Activated effector memory CD4-positive, alpha-beta T cell treated with anti-CD3 and anti-CD28 coated beads, Interleukin-2, amount 50 U/mL, for 16 hours (primary cell): Measurements from ENCODE around the gene GSTA1.
"Not testable (repeated sequence)": the region's sequence is repeated elsewhere in the genome, so short reads cannot be mapped to it uniquely, and the experiment has no call there.

Experiments used
- DNase-seq: peaks from one replicate; pipeline ENCODE4 v3.0.0-alpha.2; 2020

Gene GSTA1

DNA sequence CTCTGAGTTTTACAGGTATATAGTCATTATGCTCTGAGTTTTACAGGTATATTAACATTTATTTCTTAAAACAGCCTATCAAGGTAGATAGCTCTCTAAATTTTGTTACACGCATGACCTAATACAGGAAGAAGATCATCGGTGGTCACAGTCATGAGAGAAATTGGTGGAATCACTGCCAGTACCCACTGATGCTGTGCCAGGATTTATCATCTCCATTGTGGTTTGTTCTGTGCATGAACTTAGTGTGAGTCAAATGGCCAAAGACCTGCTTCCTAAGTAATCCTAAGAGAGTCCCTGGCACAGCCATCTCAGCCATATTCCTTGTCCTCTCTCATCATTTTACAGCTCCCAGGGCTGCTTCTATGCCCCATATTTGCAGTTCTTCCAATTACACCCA lies 50.5 kb downstream of the GSTA1 start:
- DNase-seq: not testable (repeated sequence)

DNA sequence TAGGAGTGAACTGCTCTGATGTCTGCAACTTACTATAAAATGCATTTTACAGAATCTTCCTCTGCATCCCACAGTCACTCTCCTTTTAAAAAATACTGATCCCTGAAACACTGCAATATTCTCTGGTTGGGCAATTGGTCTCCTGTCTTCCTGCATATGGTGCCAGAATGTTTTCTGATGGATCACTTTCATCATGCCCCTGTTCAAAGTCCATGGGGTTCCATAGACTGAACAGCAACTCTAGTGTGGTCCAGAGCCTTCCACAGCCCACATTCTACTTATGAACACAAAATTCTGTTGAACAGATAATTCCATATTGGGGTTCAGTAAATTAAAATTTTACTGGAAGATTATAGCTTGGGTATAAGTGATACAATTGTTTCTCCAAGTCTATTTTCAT lies 51.3 kb downstream of the GSTA1 start:
- no peak for DNase-seq

DNA sequence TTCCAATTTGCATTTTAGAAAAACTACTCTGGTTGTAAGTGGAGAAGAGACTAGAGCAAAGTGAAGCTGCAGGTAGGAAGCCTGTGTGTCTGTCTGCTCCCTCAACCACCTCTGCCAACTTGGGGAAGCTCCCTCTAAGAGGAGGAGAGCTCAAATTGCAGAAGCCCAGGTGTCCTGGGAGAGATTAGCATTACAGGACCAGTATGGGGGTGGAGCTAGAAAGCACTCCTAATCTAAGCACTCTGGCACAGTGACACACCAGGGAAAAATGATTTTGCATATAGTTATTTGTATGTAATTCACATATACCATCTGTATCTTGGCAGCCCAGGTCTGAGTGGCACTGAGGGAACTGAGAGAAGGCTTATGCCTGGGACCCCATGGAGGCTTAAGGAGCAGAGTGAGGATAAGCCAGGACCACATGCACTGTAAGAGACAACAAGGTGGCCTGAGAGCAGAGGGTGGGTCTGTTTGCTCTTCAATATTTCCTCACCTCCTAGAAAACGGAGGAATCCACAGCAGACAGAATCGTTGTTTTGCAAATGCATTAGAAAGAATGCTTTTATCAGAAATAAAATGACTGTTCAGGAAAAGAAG lies 54.0 kb downstream of the GSTA1 start:
- DNase-seq: no peak

DNA sequence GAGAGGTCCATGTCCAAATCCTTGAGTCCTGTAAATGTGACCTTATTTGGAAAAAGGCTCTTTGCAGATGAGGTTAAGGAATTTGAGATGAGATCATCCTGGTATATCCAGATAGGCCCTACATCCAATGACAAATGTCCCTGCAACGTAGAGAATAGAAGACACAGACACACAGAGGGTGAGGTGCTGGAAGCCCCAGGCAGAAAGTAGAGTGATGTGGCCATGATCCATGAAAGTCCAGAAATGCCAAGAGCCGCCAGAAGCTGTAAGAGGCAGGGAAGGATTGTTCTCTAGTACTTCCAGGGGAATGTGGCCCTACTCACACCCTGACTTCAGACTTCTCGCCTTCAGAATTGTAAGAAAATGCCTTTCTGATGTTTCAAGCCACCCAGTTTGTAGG lies 56.3 kb downstream of the GSTA1 start:
- not testable (repeated sequence) for DNase-seq

DNA sequence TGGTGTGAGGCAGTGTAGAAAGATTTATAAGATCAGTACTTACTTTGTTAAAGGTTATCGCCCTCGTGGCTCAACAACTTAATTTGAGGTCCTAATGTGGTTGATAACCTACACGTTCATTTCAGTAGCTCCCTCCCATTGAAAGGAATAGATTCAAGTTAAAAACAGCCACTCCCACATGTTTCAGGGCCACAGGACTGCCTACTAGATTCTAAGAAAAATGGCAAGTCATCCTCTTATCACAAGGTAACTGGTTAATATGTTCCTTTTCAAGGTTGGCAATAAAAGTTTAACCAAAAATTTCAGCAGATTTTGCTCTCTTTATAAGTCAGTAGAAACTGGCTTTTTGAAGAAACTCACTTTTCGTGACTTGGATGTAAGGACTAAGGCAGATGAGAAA lies 57.4 kb downstream of the GSTA1 start:
- DNase-seq: no peak

DNA sequence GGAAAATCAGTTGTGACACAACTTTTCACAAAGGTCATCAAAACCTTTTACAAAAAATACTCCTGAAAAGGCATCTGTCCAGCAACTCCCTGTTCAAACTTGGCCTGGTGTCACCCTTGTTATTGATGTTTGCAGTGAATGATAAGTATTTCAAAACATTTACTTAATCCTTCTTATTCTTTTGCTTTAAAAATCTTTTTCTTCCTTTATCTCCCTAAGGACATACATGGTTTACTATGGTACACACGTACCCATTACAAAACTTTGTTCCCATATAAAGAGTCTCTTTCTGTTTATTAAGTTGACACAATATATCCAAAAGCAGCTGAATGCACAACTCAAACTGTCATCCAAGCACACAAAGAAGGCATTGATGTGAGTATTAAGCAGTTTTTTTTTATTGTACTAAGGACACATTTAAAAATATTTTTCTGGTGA lies 57.8 kb downstream of the GSTA1 start:
- no peak for DNase-seq

DNA sequence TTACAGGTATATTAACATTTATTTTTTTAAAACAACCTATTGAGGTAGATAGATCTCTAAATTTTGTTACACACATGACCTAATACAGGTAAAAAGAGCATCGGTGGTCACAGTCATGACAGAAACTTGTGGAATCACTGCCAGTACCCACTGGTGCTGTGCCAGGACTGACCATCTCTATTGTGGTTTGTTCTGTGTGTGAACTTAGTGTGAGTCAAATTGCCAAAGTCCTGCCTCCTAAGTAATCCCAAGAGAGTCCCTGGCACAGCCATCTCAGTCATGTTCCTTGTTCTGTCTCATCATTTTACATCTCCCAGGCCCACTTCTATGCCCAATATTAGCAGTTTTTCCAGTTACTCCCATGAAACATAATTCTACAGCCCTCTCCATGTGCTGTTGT lies 61.7 kb downstream of the GSTA1 start:
- DNase-seq: no peak
